Peyer's patch (tissue), 4 donors: ENCODE results near the gene LCE1D.

Source experiments
- CTCF ChIP-seq, 6 experiments: fragments of 450-650 bp in 4 of 6; fragments of 200-600 bp in 2 of 6; sonication (generic) in 1 of 6; IDR thresholded peaks; one replicate each; pipeline ENCODE4 v1.5.1; 2017 to 2019; ENCODE audit warnings: antibody characterized with exemption in 6 of 6, mild to moderate bottlenecking in 3 of 6, moderate library complexity in 1 of 6
- POLR2A ChIP-seq, 2 donors: fragments of 450-650 bp; IDR thresholded peaks; one replicate each; pipeline ENCODE4 v1.5.1; 2017; ENCODE audit warnings: antibody characterized with exemption in 2 of 2, mild to moderate bottlenecking in 2 of 2, moderate library complexity in 2 of 2

- TF ChIP-seq CTCF (IDR thresholded peaks at IDR 0.05) (no peak), POLR2A (IDR thresholded peaks at IDR 0.05) (no peak)
Observed at GRCh38 chr1:152758636-152759035, 37.9 kb upstream of the LCE1D start.
